ENCODE results near the gene GSE1.

The GSE1 gene

DNA sequence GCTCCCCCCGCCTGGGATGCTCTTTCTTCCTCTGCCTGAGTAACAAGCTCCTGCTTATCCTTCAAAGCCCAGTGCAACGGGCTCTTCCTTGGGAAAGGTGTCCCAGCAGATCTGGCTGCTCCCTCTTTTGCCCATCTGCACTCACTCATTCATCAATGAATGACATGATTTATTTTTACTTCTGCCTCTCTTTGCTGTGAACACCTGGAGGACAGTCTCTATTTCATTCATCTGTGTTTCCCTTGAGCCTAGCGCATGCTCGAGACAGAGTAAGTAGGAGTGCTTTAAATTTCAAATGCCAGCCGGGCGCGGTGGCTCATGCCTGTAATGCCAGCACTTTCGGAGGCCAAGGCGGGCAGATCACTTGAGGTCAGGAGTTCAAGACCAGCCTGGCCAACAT is 97.6 kb downstream of the GSE1 start:
- DNase-seq, result no peak

GRCh38 chr16:85711982-85712587 is 99.0 kb downstream of the GSE1 start:
- DNase-seq, result no peak

DNA sequence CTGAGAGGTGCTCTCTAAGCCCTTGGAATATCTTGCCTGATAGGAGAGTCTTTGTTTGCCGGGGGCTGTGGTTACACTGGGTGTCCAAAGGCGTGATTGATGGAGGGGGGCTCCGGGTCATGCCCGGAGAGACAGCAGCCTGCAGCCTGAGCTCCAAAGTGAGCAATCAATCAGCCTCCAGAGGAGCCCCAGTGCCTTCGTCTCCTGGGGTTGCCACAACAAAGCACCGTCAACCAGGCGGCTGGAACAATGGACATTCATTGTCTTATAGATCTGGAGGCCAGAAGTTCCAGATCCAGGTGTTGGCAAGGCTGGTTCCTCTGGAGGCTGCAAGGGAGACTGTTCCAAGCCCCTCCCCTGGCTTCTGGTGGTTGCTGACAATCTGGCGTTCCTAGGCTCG is 99.7 kb downstream of the GSE1 start:
- no peak for DNase-seq

DNA sequence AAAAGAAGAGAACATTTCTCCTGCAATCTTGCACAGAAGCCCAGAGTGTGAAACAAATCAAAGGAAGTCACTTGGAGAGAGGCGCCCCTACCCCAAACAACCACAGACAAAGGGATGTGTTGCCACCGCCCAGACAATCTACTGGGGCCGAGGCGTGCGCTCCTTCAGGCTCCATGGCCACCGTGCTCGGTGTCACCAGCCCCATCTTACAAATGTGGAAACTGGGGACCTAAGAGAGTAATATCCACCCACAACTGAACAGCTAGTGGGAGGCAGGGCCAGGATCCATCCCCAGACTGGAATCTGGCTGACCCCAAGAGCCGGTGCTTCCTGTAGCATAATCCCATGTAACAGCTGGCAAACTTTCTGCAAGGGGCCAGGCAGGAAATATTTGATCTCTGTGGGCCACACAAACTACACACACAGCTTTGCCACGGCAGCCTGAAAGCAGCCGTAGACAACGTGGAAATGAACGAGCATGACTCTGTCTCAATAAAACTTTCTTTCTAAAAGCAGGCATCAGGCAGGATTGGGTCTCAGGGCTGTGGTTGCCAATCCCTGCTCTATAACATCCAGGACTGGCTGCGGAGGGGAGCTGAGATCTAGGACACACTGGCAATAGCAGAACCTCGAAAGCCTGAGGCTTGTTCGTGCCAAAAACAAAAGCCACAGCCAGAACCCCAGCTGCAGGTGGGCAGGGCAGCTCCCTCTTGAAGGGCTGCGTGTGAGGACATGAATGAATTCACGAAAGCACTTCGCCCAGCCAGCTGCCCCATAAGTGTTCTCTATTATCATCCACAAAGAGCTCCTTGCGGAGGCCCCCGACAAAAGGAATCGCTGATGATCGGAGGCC is 102.3 kb downstream of the GSE1 start:
- peak; percentile 62 for DNase-seq

GRCh38 chr16:85716022-85716679 is 103.0 kb downstream of the GSE1 start:
- no peak for DNase-seq

- DNase-seq, result no peak
These were observed 103.5 kb downstream of the GSE1 start for GRCh38 chr16:85716680-85717038.

DNA sequence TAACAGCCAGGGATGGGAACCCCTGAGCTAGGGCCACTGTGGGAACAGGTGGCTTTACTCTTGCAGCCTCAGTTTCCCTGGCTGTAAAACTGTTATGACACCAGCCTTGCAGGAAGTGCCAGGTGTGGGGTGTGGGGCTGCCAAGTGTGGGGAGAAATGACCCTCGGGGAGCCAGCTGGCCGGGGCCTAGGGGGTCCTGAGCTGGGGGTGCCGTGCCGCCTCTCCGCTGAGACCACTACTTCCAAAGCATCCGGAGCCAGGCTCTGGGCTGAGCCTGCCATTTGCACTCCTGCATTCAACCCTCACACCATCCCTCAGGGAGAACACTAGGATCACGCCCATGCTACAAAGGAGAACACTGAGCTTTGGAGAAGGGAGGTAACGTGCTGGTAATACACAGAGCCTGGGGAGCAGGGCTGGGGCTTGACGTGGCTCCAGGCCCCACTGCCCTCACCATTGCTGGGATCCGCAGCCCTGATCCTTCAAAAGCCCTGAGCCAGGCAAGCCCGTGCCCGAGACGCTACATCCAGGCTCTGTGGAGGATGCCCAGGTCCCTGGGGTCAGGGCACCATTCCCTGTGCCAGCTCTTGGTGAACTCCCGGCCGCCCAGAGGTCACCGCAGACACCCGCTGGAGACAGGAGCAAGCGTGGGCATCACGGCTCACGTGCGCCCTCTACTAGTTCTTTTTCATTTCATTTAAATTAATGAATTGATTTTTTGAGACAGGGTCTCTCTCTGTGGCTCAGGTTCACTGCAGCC is 104.5 kb downstream of the GSE1 start:
- DNase-seq, result peak; percentile 72

GRCh38 chr16:85718153-85718477 is 105.0 kb downstream of the GSE1 start:
- no peak for DNase-seq

DNA sequence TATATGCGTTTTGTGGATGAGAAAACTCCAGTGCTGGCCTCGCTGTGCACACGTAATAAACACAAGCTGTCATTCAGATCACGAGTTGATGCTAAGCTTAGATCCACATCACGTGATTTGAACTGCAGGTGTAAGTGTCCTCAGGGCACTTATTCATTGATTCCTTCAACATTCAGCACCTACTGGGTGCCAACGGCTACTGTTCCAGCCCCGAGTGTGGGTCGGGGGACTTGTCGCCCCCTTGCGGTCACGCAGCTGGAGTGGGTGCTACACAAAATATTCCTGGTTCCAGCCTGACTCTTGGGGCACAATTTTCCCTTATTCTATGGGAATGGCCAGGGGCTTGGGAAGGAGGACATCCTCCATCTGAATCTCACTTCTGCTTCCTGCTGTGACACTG is 105.6 kb downstream of the GSE1 start:
- DNase-seq, result no peak

- no peak for DNase-seq
These were observed 106.6 kb downstream of the GSE1 start for GRCh38 chr16:85719605-85720301.

- no peak for DNase-seq
These were observed 107.1 kb downstream of the GSE1 start for GRCh38 chr16:85720302-85720637.

- no peak for DNase-seq
These were observed 109.2 kb downstream of the GSE1 start for GRCh38 chr16:85722128-85722893.

GRCh38 chr16:85724126-85724879 is 111.2 kb downstream of the GSE1 start:
- DNase-seq, result no peak

DNA sequence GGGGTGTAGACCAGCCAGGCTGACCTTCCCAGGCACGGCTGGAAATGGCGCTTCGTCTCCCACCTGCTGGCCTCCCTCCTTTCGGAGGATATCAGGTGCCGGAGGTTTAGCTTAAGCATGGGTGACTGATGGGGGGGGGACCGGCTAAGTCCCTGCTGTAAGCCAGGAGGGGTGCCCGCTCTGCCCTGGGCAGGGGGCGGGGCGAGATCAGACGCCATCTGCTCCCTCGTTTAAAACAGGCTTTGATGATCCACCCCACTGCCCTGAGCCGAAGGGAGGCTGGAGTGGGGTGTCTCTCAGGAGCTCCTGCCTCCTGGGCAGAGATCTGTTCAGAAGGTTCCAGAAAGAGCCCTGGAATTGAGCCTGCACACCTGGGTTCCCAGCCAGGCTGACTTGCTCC is 111.8 kb downstream of the GSE1 start:
- DNase-seq, result no peak
